NCI-H460 (cell line): ENCODE data around the gene ELANE. TPM values are rescaled to one million over a fixed set of nuclear protein-coding genes. Genes with fewer than 3 reads are reported as not detected.

ENCODE experiments used
- small RNA-seq, 2 experiments: library from RNA; depleted of rRNA; stranded (forward); fragments of <200 nt; gene quantifications; one replicate each; pipeline ENCODE3, GENCODE V24; 2014
- total RNA-seq: library from RNA; depleted of rRNA; stranded (reverse); fragments of >200 nt; shearing (Covaris generic); gene quantifications from 2 replicates; pipeline ENCODE4 v1.2.3, GENCODE V29; 2014; rRNA removed

The ELANE gene
- total RNA-seq, 1 experiment from 2014 or later: not detected

Small RNA genes within 50 kb of the gene (small RNA-seq; reads per million reads assigned to genes)
- gene MIR3187: 0 reads per million in 2 experiments
- gene RNU6-9: 0.35 to 1.2 reads per million in 2 experiments

Other genes starting within 250 kb of the ELANE start
- 25.0 and 29.9 TPM in 2 replicates for gene POLRMT, start 218.8 kb upstream of the ELANE start, total RNA-seq
- gene FGF22, start 212.4 kb upstream of the ELANE start, total RNA-seq: not detected in 2 replicates
- 27.0 and 33.5 TPM in 2 replicates for gene RNF126, start 189.1 kb upstream of the ELANE start, total RNA-seq
- 43.3 and 51.7 TPM in 2 replicates for gene FSTL3, start 175.9 kb upstream of the ELANE start, total RNA-seq
- not detected in 2 replicates for gene PRSS57, start 156.9 kb upstream of the ELANE start, total RNA-seq
- 4.2 and 7.6 TPM in 2 replicates for gene PALM, start 143.4 kb upstream of the ELANE start, total RNA-seq
- gene MISP, start 101.2 kb upstream of the ELANE start, total RNA-seq: 24.1 and 30.1 TPM in 2 replicates
- gene PTBP1, start 54.9 kb upstream of the ELANE start, total RNA-seq: 236 and 249 TPM in 2 replicates
- 2.6 and 3.0 TPM in 2 replicates for gene PLPPR3, start 30.3 kb upstream of the ELANE start, total RNA-seq
- 0.35 TPM in 1 of 2 replicates, not detected in the other for gene AZU1, start 24.5 kb upstream of the ELANE start, total RNA-seq
- 0.50 and 1.4 TPM in 2 replicates for gene PRTN3, start 11.3 kb upstream of the ELANE start, total RNA-seq
- 9.2 and 14.1 TPM in 2 replicates for gene CFD, start 7.4 kb downstream of the ELANE start, total RNA-seq
- gene MED16, start 40.9 kb downstream of the ELANE start, total RNA-seq: 10.3 and 12.3 TPM in 2 replicates
- gene RNU6-9, start 41.2 kb downstream of the ELANE start, total RNA-seq: not detected in 2 replicates
- 28.6 and 35.1 TPM in 2 replicates for gene R3HDM4, start 60.9 kb downstream of the ELANE start, total RNA-seq
- not detected in 2 replicates for gene KISS1R, start 65.0 kb downstream of the ELANE start, total RNA-seq
- gene ARID3A, start 73.7 kb downstream of the ELANE start, total RNA-seq: 4.9 and 5.4 TPM in 2 replicates
- gene WDR18, start 132.0 kb downstream of the ELANE start, total RNA-seq: 54.0 and 59.4 TPM in 2 replicates
- not detected in 2 replicates for gene GRIN3B, start 148.1 kb downstream of the ELANE start, total RNA-seq
- 89.3 and 95.8 TPM in 2 replicates for gene TMEM259, start 168.8 kb downstream of the ELANE start, total RNA-seq
- not detected in 2 replicates for gene RNU6-2, start 169.2 kb downstream of the ELANE start, total RNA-seq
- 22.2 and 27.5 TPM in 2 replicates for gene CNN2, start 174.3 kb downstream of the ELANE start, total RNA-seq
- 14.0 and 20.0 TPM in 2 replicates for gene ABCA7, start 187.8 kb downstream of the ELANE start, total RNA-seq
- 0.92 and 2.5 TPM in 2 replicates for gene ARHGAP45, start 214.9 kb downstream of the ELANE start, total RNA-seq
- 102 and 108 TPM in 2 replicates for gene POLR2E, start 243.1 kb downstream of the ELANE start, total RNA-seq